ENCODE measurements around the gene EPHA1.

DNA sequence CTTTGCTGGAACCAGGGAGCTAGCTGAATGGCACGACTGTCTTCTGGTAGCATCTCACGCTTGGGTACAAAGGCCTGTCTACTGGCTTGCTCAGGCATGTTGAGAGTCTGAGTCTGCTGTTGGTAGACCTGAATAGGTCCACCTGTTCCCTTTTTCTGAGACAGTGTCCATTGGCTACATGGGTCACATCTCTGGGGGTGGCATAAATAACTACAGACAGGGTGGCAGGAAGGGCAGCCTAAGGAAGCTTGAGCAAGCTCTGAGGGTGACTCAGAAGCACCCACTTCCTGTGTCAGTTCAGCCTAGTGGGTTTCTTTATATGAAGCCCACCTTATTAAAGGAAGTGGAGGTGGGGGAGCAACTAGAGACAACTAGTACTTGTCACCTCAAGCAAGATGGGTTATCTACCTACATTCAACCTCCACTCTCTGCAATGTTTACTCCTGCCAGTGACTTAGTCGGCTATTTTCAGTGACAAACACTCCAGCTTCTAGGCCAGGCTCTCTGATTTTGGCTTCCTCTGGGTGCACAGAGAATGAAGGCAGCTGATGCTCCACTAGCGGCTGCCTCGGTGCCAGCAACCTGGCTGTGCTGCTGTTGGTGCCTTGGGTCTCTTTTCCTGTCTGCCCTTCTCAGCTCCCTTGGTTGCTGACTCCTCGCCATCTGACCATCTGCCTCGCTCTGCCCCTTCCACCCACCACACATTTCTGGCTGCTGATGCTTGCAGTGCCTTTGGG lies 33.2 kb downstream of the EPHA1 start:
- TF ChIP-seq, protein P1, sequence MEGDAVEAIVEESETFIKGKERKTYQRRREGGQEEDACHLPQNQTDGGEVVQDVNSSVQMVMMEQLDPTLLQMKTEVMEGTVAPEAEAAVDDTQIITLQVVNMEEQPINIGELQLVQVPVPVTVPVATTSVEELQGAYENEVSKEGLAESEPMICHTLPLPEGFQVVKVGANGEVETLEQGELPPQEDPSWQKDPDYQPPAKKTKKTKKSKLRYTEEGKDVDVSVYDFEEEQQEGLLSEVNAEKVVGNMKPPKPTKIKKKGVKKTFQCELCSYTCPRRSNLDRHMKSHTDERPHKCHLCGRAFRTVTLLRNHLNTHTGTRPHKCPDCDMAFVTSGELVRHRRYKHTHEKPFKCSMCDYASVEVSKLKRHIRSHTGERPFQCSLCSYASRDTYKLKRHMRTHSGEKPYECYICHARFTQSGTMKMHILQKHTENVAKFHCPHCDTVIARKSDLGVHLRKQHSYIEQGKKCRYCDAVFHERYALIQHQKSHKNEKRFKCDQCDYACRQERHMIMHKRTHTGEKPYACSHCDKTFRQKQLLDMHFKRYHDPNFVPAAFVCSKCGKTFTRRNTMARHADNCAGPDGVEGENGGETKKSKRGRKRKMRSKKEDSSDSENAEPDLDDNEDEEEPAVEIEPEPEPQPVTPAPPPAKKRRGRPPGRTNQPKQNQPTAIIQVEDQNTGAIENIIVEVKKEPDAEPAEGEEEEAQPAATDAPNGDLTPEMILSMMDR (IDR thresholded peaks at IDR 0.05) = no peak
- TF ChIP-seq ZFX (IDR thresholded peaks at IDR 0.05; ENCODE audit: borderline replicate concordance) = no peak
